ENCODE measurements around the gene STX16.

DNA sequence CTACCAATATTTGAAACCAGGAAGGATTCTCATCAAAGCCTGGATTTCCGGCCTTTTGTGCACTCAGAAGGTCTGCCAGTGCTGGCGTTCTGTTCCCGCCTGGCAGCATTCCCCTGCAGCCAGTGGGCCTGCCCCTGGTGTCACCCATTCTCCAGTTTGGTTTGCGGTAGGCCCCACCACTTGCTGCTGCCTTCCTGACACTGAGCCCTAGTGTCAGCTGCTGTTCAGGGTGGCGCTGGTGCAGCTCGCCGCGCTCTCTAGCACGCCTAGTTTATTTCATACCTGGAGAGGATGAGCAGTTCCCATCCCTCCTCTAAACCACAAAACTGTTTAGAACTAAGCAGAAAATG is 51.1 kb downstream of the STX16 start:
- no peak for TF ChIP-seq ZNF331 (CRISPR knock-in tag; IDR thresholded peaks at IDR 0.05)
- no peak for TF ChIP-seq BHLHE40 (IDR thresholded peaks at IDR 0.05; ENCODE audit: low read length)
- no peak for TF ChIP-seq POLR2AphosphoS5 (IDR thresholded peaks at IDR 0.05; ENCODE audit: low read depth, low read length)
- no peak for TF ChIP-seq ZNF460 (CRISPR knock-in tag; IDR thresholded peaks at IDR 0.05; ENCODE audit: borderline replicate concordance)
- TF ChIP-seq ZFP36 (IDR thresholded peaks at IDR 0.05; ENCODE audit: borderline replicate concordance, low read depth, low read length, partially characterized antibody), result no peak
- TF ChIP-seq CTCF (CRISPR knock-in tag; IDR thresholded peaks at IDR 0.05), result no peak
- no peak for TF ChIP-seq ZNF362 (CRISPR knock-in tag; IDR thresholded peaks at IDR 0.05; ENCODE audit: borderline replicate concordance)
- TF ChIP-seq MTA1 (CRISPR knock-in tag; IDR thresholded peaks at IDR 0.05; ENCODE audit: borderline replicate concordance), result no peak
- no peak for TF ChIP-seq NR3C1 (CRISPR knock-in tag; IDR thresholded peaks at IDR 0.05)
- no peak for TF ChIP-seq ZNF740 (CRISPR knock-in tag; IDR thresholded peaks at IDR 0.05)
